ENCODE results near the gene EDEM2. TPM values are rescaled to one million over a fixed set of nuclear protein-coding genes. Genes with fewer than 3 reads are reported as not detected.

The EDEM2 gene
- total RNA-seq, 3 donors from 2014 or later, result 17.9 to 32.1 (median 22.5) TPM

DNA sequence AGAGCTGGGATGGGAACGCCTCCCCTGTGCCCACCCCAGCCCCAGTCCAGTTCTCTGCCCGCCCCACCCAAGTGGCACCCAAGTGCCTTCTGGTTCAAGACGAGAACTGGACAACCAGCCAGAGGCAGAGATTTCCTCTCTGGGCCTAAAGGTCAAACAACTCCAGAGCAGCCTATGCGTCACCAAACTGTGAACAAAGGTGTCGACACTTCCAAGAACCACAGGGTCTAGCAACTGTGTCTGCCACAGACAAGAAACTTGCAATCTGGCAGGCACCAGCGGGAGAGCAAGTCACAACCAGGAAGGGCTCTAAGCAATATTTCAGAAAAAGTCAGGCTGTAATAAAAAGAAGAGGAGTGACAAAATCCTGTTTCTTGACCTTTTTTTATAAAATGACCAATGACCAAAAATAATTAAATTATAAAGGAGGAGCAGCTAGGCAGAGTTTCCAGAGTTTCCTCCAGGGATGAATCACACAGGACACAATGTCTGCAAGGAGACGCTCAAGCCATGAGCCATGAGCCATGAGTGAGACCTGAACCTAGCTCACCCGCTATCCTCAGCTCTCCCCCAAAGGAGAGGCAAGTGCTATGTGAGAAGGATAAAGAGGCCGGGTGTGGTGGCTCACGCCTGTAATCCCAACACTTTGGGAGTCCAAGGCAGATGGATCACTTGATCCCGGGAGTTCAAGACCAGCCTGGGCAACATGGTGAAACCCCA lies 11.1 kb downstream of the EDEM2 start:
- Histone ChIP-seq H3K4me1 (ENCODE audit: low read depth) (no peaks in the 10 kb centered on the region), H3K9me3 (no peaks in the 10 kb centered on the region), H3K4me3 (no peak overlapping the region), H3K36me3 (ENCODE audit: low read depth) (no peaks in the 10 kb centered on the region)
- TF ChIP-seq, protein P1, sequence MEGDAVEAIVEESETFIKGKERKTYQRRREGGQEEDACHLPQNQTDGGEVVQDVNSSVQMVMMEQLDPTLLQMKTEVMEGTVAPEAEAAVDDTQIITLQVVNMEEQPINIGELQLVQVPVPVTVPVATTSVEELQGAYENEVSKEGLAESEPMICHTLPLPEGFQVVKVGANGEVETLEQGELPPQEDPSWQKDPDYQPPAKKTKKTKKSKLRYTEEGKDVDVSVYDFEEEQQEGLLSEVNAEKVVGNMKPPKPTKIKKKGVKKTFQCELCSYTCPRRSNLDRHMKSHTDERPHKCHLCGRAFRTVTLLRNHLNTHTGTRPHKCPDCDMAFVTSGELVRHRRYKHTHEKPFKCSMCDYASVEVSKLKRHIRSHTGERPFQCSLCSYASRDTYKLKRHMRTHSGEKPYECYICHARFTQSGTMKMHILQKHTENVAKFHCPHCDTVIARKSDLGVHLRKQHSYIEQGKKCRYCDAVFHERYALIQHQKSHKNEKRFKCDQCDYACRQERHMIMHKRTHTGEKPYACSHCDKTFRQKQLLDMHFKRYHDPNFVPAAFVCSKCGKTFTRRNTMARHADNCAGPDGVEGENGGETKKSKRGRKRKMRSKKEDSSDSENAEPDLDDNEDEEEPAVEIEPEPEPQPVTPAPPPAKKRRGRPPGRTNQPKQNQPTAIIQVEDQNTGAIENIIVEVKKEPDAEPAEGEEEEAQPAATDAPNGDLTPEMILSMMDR (IDR thresholded peaks at IDR 0.05), result no peak
- intact Hi-C loops (cut with DNase I, micrococcal nuclease), result no loop called here
- no peak for ATAC-seq
- DNase-seq, result no peak

DNA sequence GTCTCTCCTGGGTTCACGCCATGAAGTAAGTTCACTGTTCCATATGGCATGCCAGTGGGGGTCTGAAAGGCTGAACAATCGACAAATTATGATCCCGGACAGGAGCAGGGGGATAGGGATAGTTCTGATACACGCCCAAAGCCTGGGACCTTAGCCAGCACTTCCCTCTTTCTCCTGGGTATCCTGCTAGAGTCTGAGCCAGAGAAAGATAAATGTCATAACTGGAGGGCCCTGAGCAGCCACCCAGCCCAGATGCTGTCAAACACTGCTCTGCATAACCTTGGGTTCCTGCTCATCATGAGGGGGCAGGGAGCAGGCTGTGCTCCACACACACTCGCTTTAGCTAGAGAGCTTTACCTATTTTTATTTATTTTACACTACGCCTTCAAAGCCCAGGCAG lies 12.3 kb downstream of the EDEM2 start:
- no peak overlapping the region for H3K4me3 ChIP-seq
- ATAC-seq (no peak), DNase-seq (no peak)
- TF ChIP-seq, protein P1 (IDR thresholded peaks at IDR 0.05), result no peak
- no peaks in the 10 kb centered on the region for H3K36me3 ChIP-seq (ENCODE audit: low read depth)
- H3K9me3 ChIP-seq, result no peaks in the 10 kb centered on the region
- no peaks in the 10 kb centered on the region for H3K4me1 ChIP-seq (ENCODE audit: low read depth)
- intact Hi-C loops (cut with DNase I, micrococcal nuclease), result no loop called here

DNA sequence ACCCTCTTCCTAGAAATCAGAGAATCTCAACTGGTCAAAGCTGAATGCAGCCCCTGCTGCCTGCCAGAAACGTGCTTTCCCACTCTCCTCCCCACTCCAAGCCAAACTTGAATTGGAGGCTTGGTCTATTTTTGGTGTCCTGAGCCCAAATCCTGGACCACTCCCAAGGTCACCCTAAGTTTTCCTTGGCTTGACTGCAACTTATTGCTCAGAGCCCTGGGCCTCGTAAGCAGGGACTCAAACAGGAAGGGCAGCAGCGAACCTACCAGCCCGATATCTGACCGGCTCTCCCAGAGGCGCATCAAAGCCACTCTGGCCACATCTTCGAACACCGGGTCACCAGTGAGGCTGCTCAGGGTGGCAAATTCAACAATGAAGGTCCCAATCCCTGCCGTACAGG lies 12.7 kb downstream of the EDEM2 start:
- Histone ChIP-seq H3K36me3 (ENCODE audit: low read depth) (no peaks in the 10 kb centered on the region), H3K4me3 (no peak overlapping the region), H3K4me1 (ENCODE audit: low read depth) (no peaks in the 10 kb centered on the region), H3K9me3 (no peaks in the 10 kb centered on the region)
- intact Hi-C loops (cut with DNase I, micrococcal nuclease), result no loop called here
- ATAC-seq (no peak), DNase-seq (no peak)
- TF ChIP-seq, protein P1 (IDR thresholded peaks at IDR 0.05), result no peak

GRCh38 chr20:35133735-35134134 lies 13.4 kb downstream of the EDEM2 start:
- TF ChIP-seq, protein P1 (IDR thresholded peaks at IDR 0.05), result no peak
- intact Hi-C loops (cut with DNase I, micrococcal nuclease), result no loop called here
- DNase-seq (no peak), ATAC-seq (no peak)
- H3K36me3 ChIP-seq (ENCODE audit: low read depth), result no peaks in the 10 kb centered on the region
- no peaks in the 10 kb centered on the region for H3K4me1 ChIP-seq (ENCODE audit: low read depth)
- H3K9me3 ChIP-seq, result no peaks in the 10 kb centered on the region
- no peak overlapping the region for H3K4me3 ChIP-seq

GRCh38 chr20:35133031-35133430 lies 14.1 kb downstream of the EDEM2 start:
- ATAC-seq (no peak), DNase-seq (no peak)
- Histone ChIP-seq H3K9me3 (no peaks in the 10 kb centered on the region), H3K36me3 (ENCODE audit: low read depth) (no peaks in the 10 kb centered on the region), H3K4me3 (no peak overlapping the region), H3K4me1 (ENCODE audit: low read depth) (no peaks in the 10 kb centered on the region)
- TF ChIP-seq, protein P1 (IDR thresholded peaks at IDR 0.05), result no peak
- intact Hi-C loops (cut with DNase I, micrococcal nuclease), result no loop called here

All from mucosa of descending colon (tissue), 3 donors.